Osteocyte (in vitro differentiated cells): ENCODE measurements around the gene DDR2. TPM values are rescaled to one million over a fixed set of nuclear protein-coding genes. Genes with fewer than 3 reads are reported as not detected.
A peak's percentile ranks its signal among the peaks of the same experiment; 100 is the strongest.
"Not testable (repeated sequence)": the region's sequence is repeated elsewhere in the genome, so short reads cannot be mapped to it uniquely, and the experiment has no call there.

Experiments
- DNase-seq: peaks from one replicate; pipeline ENCODE4 v3.0.0; 2021; ENCODE audit warnings: mixed read lengths; ENCODE audit not compliant: unreplicated experiment; ENCODE audit errors: extremely low spot score
- H3K27ac Mint-ChIP-seq: one replicate; pipeline ENCODE4 v1.8.0; 2021; ENCODE audit warnings: mild to moderate bottlenecking, mixed read lengths; ENCODE audit not compliant: unreplicated experiment
- H3K27me3 Mint-ChIP-seq: one replicate; pipeline ENCODE4 v1.8.0; 2021; ENCODE audit warnings: mixed read lengths; ENCODE audit not compliant: unreplicated experiment
- H3K36me3 Mint-ChIP-seq: one replicate; pipeline ENCODE4 v1.8.0; 2021; ENCODE audit warnings: mixed read lengths; ENCODE audit not compliant: unreplicated experiment
- H3K4me1 Mint-ChIP-seq: one replicate; pipeline ENCODE4 v1.8.0; 2021; ENCODE audit warnings: mixed read lengths; ENCODE audit not compliant: unreplicated experiment
- H3K4me3 Mint-ChIP-seq: one replicate; pipeline ENCODE4 v1.8.0; 2021; ENCODE audit warnings: mild to moderate bottlenecking, moderate library complexity, mixed read lengths; ENCODE audit not compliant: unreplicated experiment
- H3K9me3 Mint-ChIP-seq: one replicate; pipeline ENCODE4 v1.8.0; 2021; ENCODE audit warnings: mixed read lengths; ENCODE audit not compliant: unreplicated experiment
- total RNA-seq: library from RNA; stranded (reverse); gene quantifications from 2 replicates; pipeline ENCODE4 v1.2.1, GENCODE V29; 2021
- TF ChIP-seq, protein P1 (sequence below): fragments of 200-600 bp; sonication (generic); IDR thresholded peaks from 2 replicates; pipeline ENCODE4 v1.5.0; 2021; ENCODE audit warnings: antibody characterized with exemption, mild to moderate bottlenecking, moderate library complexity

DDR2 gene
- total RNA-seq, 1 donor from 2014 or later, result 173 TPM

DNA sequence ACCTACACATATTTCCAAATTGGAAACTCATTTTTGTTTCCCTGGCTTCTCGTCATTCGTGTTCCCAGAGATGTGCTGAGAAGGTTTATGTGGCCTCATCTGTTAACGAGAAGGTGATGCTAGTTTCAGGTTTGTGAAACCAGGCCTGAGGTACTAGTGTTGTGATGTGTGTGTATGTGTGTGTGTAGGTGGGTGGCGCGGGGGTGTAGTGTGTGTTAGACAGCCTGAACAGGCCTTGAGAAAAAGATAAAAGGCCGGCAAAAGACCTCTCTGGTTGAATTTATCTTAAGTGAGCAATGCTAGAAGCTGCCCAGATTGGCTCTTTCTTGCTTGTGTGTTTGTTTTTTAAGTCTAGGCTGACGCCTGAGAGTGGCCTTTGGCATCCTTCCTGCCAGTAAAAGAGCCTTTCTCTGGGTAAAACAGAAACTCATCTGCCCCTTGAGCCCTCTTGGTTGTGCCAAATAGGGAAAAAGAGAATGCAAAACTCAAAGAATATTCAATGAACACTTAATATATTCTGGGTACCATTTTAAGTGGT, 92.4 kb downstream of the DDR2 start:
- Mint-ChIP-seq H3K4me1 (peaks cover 16% of the 10 kb centered on the region), H3K9me3 (no peaks in the 10 kb centered on the region), H3K27me3 (no peaks in the 10 kb centered on the region), H3K36me3 (peaks cover 20% of the 10 kb centered on the region), H3K4me3 (no peak overlapping the region), H3K27ac (no peak overlapping the region)
- TF ChIP-seq, protein P1, sequence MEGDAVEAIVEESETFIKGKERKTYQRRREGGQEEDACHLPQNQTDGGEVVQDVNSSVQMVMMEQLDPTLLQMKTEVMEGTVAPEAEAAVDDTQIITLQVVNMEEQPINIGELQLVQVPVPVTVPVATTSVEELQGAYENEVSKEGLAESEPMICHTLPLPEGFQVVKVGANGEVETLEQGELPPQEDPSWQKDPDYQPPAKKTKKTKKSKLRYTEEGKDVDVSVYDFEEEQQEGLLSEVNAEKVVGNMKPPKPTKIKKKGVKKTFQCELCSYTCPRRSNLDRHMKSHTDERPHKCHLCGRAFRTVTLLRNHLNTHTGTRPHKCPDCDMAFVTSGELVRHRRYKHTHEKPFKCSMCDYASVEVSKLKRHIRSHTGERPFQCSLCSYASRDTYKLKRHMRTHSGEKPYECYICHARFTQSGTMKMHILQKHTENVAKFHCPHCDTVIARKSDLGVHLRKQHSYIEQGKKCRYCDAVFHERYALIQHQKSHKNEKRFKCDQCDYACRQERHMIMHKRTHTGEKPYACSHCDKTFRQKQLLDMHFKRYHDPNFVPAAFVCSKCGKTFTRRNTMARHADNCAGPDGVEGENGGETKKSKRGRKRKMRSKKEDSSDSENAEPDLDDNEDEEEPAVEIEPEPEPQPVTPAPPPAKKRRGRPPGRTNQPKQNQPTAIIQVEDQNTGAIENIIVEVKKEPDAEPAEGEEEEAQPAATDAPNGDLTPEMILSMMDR, result no peak
- DNase-seq, result no peak

DNA sequence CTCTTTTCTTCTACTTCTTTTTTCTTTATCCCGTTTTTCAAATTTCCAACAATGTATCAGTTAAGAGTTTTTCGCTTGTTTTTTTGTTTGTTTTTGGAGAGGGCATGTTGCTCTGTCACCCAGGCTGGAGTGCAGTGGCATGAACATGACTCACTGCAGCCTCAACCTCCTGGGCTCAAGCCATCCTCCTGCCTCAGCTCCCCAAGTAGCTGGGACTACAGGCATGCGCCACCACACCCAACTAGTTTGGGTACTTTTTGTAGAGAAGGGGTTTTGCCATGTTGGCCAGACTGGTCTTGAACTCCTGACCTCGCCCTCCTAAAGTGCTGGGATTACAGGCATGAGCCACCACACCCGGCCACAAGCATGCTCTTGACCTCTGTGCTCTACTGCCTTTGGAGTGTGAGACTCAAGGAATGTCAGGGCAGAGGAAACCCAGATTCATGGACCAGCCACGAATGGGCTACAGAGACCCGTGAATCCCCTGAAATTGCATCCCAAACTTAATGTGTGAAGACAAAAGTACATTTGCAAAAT, 93.1 kb downstream of the DDR2 start:
- H3K4me3 Mint-ChIP-seq, result no peak overlapping the region
- TF ChIP-seq, protein P1, result no peak
- H3K9me3 Mint-ChIP-seq, result no peaks in the 10 kb centered on the region
- DNase-seq, result no peak
- H3K36me3 Mint-ChIP-seq, result peaks cover 12% of the 10 kb centered on the region
- peak overlapping the region; percentile 44 for H3K27ac Mint-ChIP-seq
- H3K27me3 Mint-ChIP-seq, result no peaks in the 10 kb centered on the region
- H3K4me1 Mint-ChIP-seq, result peaks cover 16% of the 10 kb centered on the region

DNA sequence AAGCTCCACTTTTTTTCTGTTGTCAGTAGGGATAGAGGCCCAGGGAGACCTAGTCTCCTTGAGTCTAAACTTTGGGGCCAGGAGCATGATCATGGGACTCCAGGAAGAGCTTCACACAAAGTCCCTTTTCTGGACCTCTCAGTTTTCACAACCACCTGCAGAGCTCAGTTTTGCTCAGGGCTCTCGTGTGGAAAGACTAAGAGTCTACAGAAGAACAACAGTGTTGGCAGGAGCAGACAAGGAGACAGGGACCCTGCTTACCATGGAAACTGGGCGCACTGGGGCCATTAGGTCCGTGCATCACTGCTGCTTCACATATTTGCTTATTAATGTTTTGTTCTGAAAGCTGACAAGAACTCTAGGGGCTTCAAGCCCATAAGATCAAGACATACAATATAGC, 94.3 kb downstream of the DDR2 start:
- Mint-ChIP-seq H3K27me3 (no peaks in the 10 kb centered on the region), H3K27ac (peak overlapping the region; percentile 50), H3K36me3 (peaks cover 10% of the 10 kb centered on the region), H3K4me1 (peaks cover 11% of the 10 kb centered on the region), H3K9me3 (no peaks in the 10 kb centered on the region), H3K4me3 (no peak overlapping the region)
- DNase-seq, result no peak
- TF ChIP-seq, protein P1, result no peak

DNA sequence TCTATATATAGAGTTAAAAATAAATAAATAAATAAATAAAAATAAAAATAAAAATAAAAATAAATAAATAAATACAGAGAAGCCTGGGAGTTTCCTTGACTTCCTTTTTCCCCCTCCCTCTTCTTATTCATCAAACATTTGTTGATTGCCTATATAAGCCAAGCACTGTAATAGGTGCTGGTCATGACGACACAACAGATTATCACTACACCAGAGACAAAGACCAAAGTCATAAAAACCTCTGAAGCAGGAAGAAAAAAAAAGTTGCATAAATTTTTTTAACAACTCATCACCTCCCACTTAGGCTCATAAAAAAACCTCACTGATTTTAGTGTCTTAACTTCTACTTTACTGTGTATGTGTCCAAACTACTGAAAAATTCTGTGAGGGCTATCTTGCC, 95.2 kb downstream of the DDR2 start:
- H3K36me3 Mint-ChIP-seq, H3K4me3 Mint-ChIP-seq, H3K27me3 Mint-ChIP-seq, DNase-seq, H3K9me3 Mint-ChIP-seq, H3K27ac Mint-ChIP-seq: not testable (repeated sequence)
- H3K4me1 Mint-ChIP-seq, result peaks cover 21% of the 10 kb centered on the region

DNA sequence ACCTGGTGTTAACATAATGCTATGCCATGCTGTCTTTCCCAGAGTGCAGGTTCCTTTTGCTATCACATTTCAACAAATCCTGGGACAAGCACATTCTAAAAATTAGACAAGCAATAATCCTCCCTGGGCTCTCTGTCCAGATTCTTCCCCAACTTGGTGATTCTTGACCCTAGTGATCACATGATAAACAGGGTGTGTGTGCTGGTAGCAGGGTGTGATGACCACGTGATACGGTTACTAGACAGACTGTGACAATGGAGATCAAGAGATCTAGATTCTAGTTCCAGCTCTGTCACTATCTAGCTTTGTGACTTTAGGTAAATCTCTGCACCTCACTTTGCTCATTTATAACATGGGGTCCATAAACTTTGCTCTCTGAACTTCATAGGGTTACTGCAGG, 96.3 kb downstream of the DDR2 start:
- no peaks in the 10 kb centered on the region for H3K27me3 Mint-ChIP-seq
- TF ChIP-seq, protein P1, result no peak
- peaks cover 27% of the 10 kb centered on the region for H3K4me1 Mint-ChIP-seq
- no peak overlapping the region for H3K4me3 Mint-ChIP-seq
- peaks cover 6% of the 10 kb centered on the region for H3K36me3 Mint-ChIP-seq
- DNase-seq, result no peak
- H3K27ac Mint-ChIP-seq, result no peak overlapping the region
- no peaks in the 10 kb centered on the region for H3K9me3 Mint-ChIP-seq

DNA sequence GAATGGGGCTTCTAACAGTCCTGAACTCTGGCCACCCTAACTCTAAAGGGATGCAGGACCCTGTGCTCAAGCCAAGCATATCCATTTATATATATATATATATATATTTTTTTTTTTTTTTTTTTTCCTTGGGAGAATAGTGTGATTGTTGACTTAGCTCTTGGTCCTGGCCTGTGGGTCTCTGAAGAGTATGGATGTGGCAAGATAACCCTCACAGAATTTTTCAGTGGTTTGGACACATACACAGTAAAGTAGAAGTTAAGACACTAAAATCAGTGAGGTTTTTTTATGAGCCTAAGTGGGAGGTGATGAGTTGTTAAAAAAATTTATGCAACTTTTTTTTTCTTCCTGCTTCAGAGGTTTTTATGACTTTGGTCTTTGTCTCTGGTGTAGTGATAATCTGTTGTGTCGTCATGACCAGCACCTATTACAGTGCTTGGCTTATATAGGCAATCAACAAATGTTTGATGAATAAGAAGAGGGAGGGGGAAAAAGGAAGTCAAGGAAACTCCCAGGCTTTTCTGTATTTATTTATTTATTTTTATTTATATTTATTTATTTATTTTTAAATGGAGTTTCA, 97.0 kb downstream of the DDR2 start:
- not testable (repeated sequence) for H3K9me3 Mint-ChIP-seq, H3K36me3 Mint-ChIP-seq, H3K27ac Mint-ChIP-seq, H3K4me3 Mint-ChIP-seq, DNase-seq, H3K27me3 Mint-ChIP-seq
- H3K4me1 Mint-ChIP-seq, result peaks cover 27% of the 10 kb centered on the region
